ENCODE data around the gene SNAI3.

Gene SNAI3

DNA sequence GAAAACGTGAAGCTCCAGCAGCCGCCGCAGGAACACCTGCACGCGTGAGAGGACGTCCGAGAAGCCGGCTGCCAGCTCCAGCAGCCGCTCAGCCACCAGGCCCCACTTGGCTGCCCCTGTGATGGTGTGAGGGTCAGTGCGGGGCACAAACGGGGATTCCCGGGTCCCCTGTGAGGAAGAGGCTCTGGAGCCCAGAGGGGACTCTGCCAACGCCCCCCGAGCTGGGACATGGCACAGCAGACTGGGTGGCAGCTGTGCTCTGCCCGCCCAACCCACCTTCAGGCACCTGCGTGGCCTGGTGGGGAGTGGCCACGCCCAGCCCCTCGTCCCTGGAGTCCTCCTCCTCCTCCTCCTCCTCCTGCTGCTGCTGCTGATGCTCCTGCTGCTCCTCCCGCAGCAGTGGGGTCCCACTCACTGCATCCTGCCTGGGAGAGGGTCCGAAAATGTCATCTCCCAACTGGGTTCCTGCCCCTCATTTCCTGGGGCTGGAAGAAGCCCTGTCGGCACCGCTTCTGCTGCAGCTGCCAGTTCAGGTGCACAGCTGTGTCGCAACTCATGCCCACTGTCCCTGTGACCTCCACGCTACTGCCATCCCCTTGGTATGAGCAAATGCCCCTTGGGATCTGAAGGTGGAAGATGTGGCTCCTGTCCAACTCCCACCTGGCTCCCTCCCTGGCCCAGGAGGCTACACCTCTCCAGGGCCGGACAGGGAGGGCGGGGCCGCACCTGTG is 47.5 kb upstream of the SNAI3 start:
- H3K4me1 Mint-ChIP-seq: peaks cover 10% of the 10 kb centered on the region
- H3K9me3 Mint-ChIP-seq: no peaks in the 10 kb centered on the region
- no peaks in the 10 kb centered on the region for H3K36me3 Mint-ChIP-seq (ENCODE audit: low read depth)
- TF ChIP-seq, protein P1, sequence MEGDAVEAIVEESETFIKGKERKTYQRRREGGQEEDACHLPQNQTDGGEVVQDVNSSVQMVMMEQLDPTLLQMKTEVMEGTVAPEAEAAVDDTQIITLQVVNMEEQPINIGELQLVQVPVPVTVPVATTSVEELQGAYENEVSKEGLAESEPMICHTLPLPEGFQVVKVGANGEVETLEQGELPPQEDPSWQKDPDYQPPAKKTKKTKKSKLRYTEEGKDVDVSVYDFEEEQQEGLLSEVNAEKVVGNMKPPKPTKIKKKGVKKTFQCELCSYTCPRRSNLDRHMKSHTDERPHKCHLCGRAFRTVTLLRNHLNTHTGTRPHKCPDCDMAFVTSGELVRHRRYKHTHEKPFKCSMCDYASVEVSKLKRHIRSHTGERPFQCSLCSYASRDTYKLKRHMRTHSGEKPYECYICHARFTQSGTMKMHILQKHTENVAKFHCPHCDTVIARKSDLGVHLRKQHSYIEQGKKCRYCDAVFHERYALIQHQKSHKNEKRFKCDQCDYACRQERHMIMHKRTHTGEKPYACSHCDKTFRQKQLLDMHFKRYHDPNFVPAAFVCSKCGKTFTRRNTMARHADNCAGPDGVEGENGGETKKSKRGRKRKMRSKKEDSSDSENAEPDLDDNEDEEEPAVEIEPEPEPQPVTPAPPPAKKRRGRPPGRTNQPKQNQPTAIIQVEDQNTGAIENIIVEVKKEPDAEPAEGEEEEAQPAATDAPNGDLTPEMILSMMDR (IDR thresholded peaks at IDR 0.05; ENCODE audit: unreplicated experiment in 3 of 3): no peak
- H3K4me3 Mint-ChIP-seq: no peak overlapping the region
- no peaks in the 10 kb centered on the region for H3K27me3 Mint-ChIP-seq (ENCODE audit: low read depth)
- no peak overlapping the region for H3K27ac Mint-ChIP-seq

DNA sequence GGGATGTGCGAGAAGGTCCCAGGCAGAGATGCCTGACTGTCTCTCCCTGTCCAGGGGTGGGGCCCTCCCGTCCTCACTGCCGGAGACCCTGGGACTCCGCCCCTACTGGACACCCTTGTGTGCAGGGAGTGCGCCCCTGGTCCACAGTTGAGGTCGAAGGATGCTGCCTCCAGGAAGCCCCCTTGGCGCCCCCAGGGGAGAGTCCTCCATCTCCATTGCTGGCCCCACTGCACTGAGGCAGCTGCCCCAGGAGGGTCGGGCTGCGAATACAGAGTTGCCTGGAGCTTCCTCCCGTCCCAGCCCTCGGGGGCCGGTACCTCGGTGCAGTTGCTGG is 46.6 kb upstream of the SNAI3 start:
- peaks cover 10% of the 10 kb centered on the region for H3K4me1 Mint-ChIP-seq
- no peaks in the 10 kb centered on the region for H3K27me3 Mint-ChIP-seq (ENCODE audit: low read depth)
- TF ChIP-seq, protein P1 (IDR thresholded peaks at IDR 0.05; ENCODE audit: unreplicated experiment in 3 of 3): no peak

DNA sequence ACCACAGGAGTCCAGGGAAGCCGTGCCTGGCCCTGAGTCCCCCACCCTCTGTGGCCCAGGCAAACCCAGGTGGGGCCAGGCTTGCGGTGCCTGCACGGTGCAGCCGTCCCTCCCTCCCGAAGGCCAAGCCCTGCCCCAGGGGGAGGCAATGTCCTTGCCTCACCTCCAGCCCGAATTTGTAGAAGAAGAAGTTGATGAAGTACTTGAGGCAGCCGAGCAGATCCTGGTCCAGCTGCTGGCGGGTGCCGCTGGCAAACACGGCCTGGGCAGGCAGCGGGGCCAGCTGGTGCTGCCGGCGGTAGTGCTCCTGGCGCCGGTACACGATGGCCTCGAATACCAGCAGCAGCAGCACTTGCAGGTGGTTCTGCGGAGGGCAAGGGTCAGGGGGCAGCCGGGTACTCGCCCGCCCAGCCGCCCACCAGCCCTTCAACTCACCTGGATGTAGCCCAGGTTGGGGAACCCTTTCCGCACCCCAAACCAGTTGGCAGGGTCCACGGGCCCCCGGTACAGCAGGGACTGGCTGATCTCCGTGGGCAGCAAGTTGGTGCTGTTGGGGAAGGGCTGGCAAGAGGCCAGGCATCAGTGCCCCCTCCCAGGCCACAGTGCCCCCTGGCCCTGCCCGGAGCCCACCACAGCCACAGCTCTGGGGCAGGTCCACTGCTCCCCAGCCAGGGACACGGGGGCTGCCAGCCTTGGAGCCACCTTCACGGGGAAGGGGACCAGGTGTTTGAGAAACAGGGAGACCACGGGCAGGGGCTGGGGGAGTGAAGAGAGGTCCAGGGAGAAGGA is 46.1 kb upstream of the SNAI3 start:
- Mint-ChIP-seq H3K4me3 (no peak overlapping the region), H3K27me3 (ENCODE audit: low read depth) (no peaks in the 10 kb centered on the region)

More for the DNA sequence above, 46.6 kb upstream of the SNAI3 start:
- Mint-ChIP-seq H3K9me3 (no peaks in the 10 kb centered on the region), H3K36me3 (ENCODE audit: low read depth) (no peaks in the 10 kb centered on the region), H3K4me3 (no peak overlapping the region), H3K27ac (no peak overlapping the region)

DNA sequence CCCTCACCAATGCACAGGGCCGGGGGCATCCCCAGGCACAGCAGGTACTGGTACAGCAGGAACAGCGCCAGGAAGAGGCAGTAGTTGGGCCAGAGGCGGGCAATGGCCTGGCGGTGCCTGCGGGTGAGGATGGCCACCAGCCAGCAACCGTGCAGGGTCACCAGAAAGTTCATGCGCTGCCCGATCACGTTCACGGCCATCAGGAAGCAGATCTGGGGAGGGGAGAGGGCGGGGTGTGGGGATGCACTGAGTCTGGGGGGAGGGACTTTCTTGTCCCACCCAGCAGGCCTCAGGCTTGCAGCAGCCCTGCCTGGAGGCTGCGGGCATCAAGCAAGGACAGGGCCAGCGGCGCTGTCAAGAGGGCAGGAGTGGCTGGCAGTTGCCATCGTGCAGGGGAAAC is 45.4 kb upstream of the SNAI3 start:
- no peaks in the 10 kb centered on the region for H3K9me3 Mint-ChIP-seq
- TF ChIP-seq, protein P1 (IDR thresholded peaks at IDR 0.05; ENCODE audit: unreplicated experiment in 3 of 3): no peak
- peaks cover 10% of the 10 kb centered on the region for H3K4me1 Mint-ChIP-seq
- no peak overlapping the region for H3K4me3 Mint-ChIP-seq
- no peak overlapping the region for H3K27ac Mint-ChIP-seq
- no peaks in the 10 kb centered on the region for H3K27me3 Mint-ChIP-seq (ENCODE audit: low read depth)
- H3K36me3 Mint-ChIP-seq (ENCODE audit: low read depth): no peaks in the 10 kb centered on the region

More for the DNA sequence above, 46.1 kb upstream of the SNAI3 start:
- Mint-ChIP-seq H3K9me3 (no peaks in the 10 kb centered on the region), H3K4me1 (peaks cover 10% of the 10 kb centered on the region), H3K27ac (no peak overlapping the region), H3K36me3 (ENCODE audit: low read depth) (no peaks in the 10 kb centered on the region)
- TF ChIP-seq, protein P1 (IDR thresholded peaks at IDR 0.05; ENCODE audit: unreplicated experiment in 3 of 3): no peak

DNA sequence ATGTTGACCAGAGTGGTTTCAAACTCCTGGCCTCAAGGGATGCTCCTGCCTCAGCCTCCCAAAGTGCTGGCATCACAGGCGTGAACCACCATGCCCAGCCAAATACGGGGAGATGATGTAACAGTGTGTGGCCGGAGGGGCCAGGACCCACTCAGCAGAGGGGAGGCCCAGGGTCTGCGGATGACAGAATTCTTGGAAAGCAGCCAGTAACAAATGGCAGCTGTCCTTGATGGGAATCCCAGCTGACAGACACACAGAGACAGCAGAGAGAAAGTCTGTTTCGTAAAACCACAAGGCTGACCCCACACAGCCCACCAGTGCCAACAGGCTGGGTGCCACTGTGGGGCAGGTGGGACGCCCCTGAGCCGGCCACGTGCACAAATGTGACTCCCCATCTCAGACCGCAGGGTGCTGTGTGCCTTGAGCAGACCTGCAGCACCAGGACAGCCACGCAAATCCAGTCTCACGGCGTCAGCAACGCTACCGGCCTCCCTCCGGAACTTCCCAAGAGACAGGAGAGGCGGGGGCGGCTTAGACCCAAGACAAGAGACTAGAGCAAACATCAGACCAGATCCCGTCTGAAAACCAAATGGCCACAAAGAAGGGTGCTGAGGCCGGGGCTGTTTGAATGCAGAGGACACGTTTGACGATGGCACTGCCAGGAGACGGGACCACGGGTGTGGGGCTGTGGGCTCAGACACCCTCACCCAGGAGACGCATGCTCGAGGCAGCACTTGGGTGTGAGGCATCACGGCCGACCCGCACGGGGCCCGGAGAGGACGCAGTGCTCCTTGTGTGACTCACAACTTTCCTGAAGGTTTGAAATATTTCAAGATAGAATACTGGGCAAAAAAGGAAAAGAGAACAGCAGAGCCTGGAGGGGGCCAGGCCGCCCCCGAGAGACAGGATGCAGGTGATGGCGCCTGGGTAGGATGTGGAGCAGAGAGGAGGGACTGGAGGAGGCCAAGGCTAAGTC is 44.6 kb upstream of the SNAI3 start:
- Mint-ChIP-seq H3K4me1 (peaks cover 10% of the 10 kb centered on the region), H3K27me3 (ENCODE audit: low read depth) (no peaks in the 10 kb centered on the region), H3K9me3 (no peaks in the 10 kb centered on the region), H3K36me3 (ENCODE audit: low read depth) (no peaks in the 10 kb centered on the region), H3K4me3 (no peak overlapping the region), H3K27ac (peak overlapping the region in 2 of 3 experiments; percentile 22 to 76)
- TF ChIP-seq, protein P1 (IDR thresholded peaks at IDR 0.05; ENCODE audit: unreplicated experiment in 3 of 3): no peak
